ENCODE data around the gene HOXB4.

HOXB4 gene

GRCh38 chr17:48570325-48571023 is 7.7 kb downstream of the HOXB4 start:
- Mint-ChIP-seq H3K9me3 (no peaks in the 10 kb centered on the region), H3K27ac (no peak overlapping the region), H3K4me1 (ENCODE audit: low read depth) (peaks cover 9% of the 10 kb centered on the region), H3K36me3 (ENCODE audit: low read depth) (peaks cover 12% of the 10 kb centered on the region), H3K4me3 (no peak overlapping the region), H3K27me3 (ENCODE audit: low read depth) (peaks cover 26% of the 10 kb centered on the region)
- DNase-seq (ENCODE audit: low spot score): no peak

- H3K27me3 Mint-ChIP-seq (ENCODE audit: low read depth): peaks cover 29% of the 10 kb centered on the region
- no peak overlapping the region for H3K4me3 Mint-ChIP-seq
- no peaks in the 10 kb centered on the region for H3K9me3 Mint-ChIP-seq
- H3K4me1 Mint-ChIP-seq (ENCODE audit: low read depth): peaks cover 7% of the 10 kb centered on the region
- no peak for DNase-seq (ENCODE audit: low spot score)
- H3K36me3 Mint-ChIP-seq (ENCODE audit: low read depth): peaks cover 13% of the 10 kb centered on the region
- H3K27ac Mint-ChIP-seq: no peak overlapping the region
These were observed 8.4 kb downstream of the HOXB4 start for GRCh38 chr17:48569674-48570324.

- DNase-seq (ENCODE audit: low spot score): no peak
- H3K36me3 Mint-ChIP-seq (ENCODE audit: low read depth): peaks cover 15% of the 10 kb centered on the region
- peaks cover 29% of the 10 kb centered on the region for H3K27me3 Mint-ChIP-seq (ENCODE audit: low read depth)
- no peak overlapping the region for H3K27ac Mint-ChIP-seq
- no peaks in the 10 kb centered on the region for H3K9me3 Mint-ChIP-seq
- peaks cover 7% of the 10 kb centered on the region for H3K4me1 Mint-ChIP-seq (ENCODE audit: low read depth)
- H3K4me3 Mint-ChIP-seq: no peak overlapping the region
These were observed 8.9 kb downstream of the HOXB4 start for GRCh38 chr17:48569240-48569582.

GRCh38 chr17:48568499-48569239 is 9.5 kb downstream of the HOXB4 start:
- H3K9me3 Mint-ChIP-seq: no peaks in the 10 kb centered on the region
- peak overlapping the region; percentile 21 for H3K4me3 Mint-ChIP-seq

GRCh38 chr17:48567646-48568354 is 10.3 kb downstream of the HOXB4 start:
- H3K9me3 Mint-ChIP-seq: no peaks in the 10 kb centered on the region
- H3K27me3 Mint-ChIP-seq (ENCODE audit: low read depth): peaks cover 33% of the 10 kb centered on the region
- no peak overlapping the region for H3K4me3 Mint-ChIP-seq
- H3K4me1 Mint-ChIP-seq (ENCODE audit: low read depth): peaks cover 5% of the 10 kb centered on the region
- peaks cover 12% of the 10 kb centered on the region for H3K36me3 Mint-ChIP-seq (ENCODE audit: low read depth)
- DNase-seq (ENCODE audit: low spot score): no peak
- H3K27ac Mint-ChIP-seq: no peak overlapping the region

More at GRCh38 chr17:48568499-48569239, 9.5 kb downstream of the HOXB4 start:
- H3K27ac Mint-ChIP-seq: no peak overlapping the region
- peaks cover 7% of the 10 kb centered on the region for H3K4me1 Mint-ChIP-seq (ENCODE audit: low read depth)
- H3K36me3 Mint-ChIP-seq (ENCODE audit: low read depth): peaks cover 15% of the 10 kb centered on the region
- DNase-seq (ENCODE audit: low spot score): no peak
- peaks cover 29% of the 10 kb centered on the region for H3K27me3 Mint-ChIP-seq (ENCODE audit: low read depth)

DNA sequence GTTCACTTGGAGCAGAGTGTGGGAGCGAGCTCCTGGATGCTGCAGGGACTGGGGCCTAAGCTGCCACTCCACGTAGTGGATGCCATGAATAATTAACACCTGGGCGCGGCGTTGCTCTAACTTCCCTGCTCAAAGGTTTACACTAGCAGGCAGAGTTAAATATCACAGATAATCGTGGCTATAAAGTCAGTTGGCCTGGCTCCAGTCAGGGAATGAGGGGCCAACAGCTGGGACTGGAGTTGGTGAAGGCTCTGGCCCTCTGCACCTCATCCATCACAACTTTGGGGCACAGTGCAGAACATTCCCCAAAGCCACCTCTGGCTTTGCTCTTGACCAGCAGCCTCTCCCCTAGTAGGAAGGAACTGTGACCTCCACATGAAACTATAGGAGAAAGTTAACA is 10.9 kb downstream of the HOXB4 start:
- Mint-ChIP-seq H3K4me3 (no peak overlapping the region), H3K36me3 (ENCODE audit: low read depth) (peaks cover 10% of the 10 kb centered on the region), H3K9me3 (no peaks in the 10 kb centered on the region), H3K4me1 (ENCODE audit: low read depth) (peaks cover 8% of the 10 kb centered on the region), H3K27ac (no peak overlapping the region), H3K27me3 (ENCODE audit: low read depth) (peaks cover 35% of the 10 kb centered on the region)
- DNase-seq (ENCODE audit: low spot score): no peak

DNA sequence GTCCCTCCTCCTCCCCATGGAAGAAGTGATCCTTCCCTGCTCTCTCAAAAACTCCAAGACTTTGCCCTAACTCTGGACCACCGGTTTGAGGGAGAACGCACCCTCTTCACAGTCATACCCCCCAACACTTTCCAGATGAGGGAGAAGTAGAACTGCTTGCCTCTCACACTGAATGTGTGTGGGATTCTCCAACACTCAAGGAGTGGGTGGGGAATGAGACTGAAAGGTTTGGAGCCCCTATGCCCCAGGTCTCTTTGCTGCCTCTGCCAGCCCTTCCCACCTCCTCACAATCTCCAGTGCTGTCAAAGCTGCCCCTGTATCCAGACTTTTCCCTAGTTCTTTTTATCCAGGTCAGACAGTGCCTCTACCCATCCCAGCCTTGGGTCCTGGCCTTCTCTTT is 11.4 kb downstream of the HOXB4 start:
- Mint-ChIP-seq H3K4me3 (no peak overlapping the region), H3K9me3 (no peaks in the 10 kb centered on the region), H3K36me3 (ENCODE audit: low read depth) (peaks cover 9% of the 10 kb centered on the region)

GRCh38 chr17:48565925-48566710 is 12.0 kb downstream of the HOXB4 start:
- H3K27me3 Mint-ChIP-seq (ENCODE audit: low read depth): peaks cover 36% of the 10 kb centered on the region
- no peak overlapping the region for H3K27ac Mint-ChIP-seq
- no peak overlapping the region for H3K4me3 Mint-ChIP-seq
- H3K36me3 Mint-ChIP-seq (ENCODE audit: low read depth): peaks cover 8% of the 10 kb centered on the region
- H3K4me1 Mint-ChIP-seq (ENCODE audit: low read depth): peaks cover 13% of the 10 kb centered on the region
- DNase-seq (ENCODE audit: low spot score): no peak
- no peaks in the 10 kb centered on the region for H3K9me3 Mint-ChIP-seq

More for the DNA sequence above, 11.4 kb downstream of the HOXB4 start:
- no peak for DNase-seq (ENCODE audit: low spot score)
- Mint-ChIP-seq H3K4me1 (ENCODE audit: low read depth) (peaks cover 10% of the 10 kb centered on the region), H3K27me3 (ENCODE audit: low read depth) (peaks cover 35% of the 10 kb centered on the region), H3K27ac (no peak overlapping the region)

DNA sequence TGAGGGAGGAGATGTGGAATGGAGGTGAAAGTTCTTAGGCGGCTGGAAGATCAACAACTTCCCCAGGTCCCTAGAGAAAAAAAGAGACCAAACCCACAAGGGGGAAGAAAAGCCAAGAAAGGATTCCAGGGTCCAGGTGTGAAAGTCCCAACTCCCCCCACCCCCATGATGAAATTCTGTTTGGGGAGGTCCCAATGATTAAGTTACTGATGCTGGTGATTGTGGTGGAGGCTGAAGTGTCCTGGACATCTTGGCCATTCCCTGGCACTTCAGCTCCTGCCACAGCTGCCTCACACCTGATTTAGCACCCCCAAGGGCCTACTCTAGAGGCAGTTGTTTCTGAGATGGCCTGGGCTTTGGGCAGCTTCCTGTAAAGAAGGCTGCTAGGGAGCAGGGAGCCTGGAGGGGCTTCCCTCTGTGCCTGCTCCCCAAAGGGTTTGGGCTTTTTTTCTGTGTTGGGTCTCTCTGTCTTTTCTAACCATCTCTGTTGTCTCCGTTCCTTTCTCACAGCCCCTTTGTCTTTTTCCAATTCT is 13.1 kb downstream of the HOXB4 start:
- H3K9me3 Mint-ChIP-seq: no peaks in the 10 kb centered on the region
- peaks cover 16% of the 10 kb centered on the region for H3K4me1 Mint-ChIP-seq (ENCODE audit: low read depth)
- peaks cover 33% of the 10 kb centered on the region for H3K27me3 Mint-ChIP-seq (ENCODE audit: low read depth)
- DNase-seq (ENCODE audit: low spot score): no peak
- H3K4me3 Mint-ChIP-seq: no peak overlapping the region
- H3K27ac Mint-ChIP-seq: no peak overlapping the region
- peaks cover 8% of the 10 kb centered on the region for H3K36me3 Mint-ChIP-seq (ENCODE audit: low read depth)

DNA sequence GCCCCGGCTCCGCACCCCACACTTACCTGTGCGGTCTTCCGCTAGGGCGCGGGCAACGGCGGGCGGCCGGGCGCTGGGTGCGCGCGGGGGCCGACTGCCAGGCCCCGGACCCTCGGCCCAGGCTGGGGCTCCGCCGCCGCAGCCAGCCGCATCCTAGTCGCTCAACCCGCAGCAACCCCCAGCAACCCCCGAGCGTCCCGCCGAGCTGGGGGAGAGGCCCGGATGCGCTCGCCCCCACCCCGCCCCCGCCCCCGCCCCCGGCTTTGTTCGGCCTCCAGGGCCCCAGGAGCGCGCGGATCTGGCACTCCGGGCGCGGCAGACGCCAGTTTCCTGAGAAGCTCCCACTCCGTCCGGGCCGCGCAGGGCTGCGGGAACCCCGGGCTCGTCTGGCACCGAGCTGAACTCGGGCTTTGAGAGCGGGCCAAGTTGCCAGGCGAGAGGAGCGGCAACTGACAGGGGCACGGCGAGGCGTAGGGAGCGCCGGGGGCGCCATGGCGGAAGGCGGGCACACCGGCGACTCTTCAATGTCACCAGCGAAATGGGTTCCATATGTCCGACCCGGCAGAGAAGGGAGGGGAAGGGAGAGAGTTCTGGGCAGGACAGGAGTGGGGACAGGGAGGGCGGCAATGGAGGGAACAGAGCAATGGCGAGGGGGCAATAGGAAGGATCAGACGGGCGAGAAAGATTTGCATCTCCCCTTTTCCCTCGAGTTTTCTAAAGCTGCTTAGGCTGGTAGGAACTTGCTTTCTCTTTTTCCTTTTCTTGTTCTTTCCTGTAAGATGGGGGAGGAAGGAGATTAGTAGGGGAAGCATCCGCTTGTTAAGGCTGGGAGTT is 13.7 kb downstream of the HOXB4 start:
- no peak for DNase-seq (ENCODE audit: low spot score)
- H3K36me3 Mint-ChIP-seq (ENCODE audit: low read depth): peaks cover 8% of the 10 kb centered on the region
- no peak overlapping the region for H3K4me3 Mint-ChIP-seq
- H3K4me1 Mint-ChIP-seq (ENCODE audit: low read depth): peaks cover 16% of the 10 kb centered on the region
- no peak overlapping the region for H3K27ac Mint-ChIP-seq
- H3K9me3 Mint-ChIP-seq: no peaks in the 10 kb centered on the region
- peaks cover 31% of the 10 kb centered on the region for H3K27me3 Mint-ChIP-seq (ENCODE audit: low read depth)

GRCh38 chr17:48563867-48564187 is 14.3 kb downstream of the HOXB4 start:
- Mint-ChIP-seq H3K27me3 (ENCODE audit: low read depth) (peaks cover 26% of the 10 kb centered on the region), H3K4me3 (no peak overlapping the region), H3K4me1 (ENCODE audit: low read depth) (peaks cover 14% of the 10 kb centered on the region), H3K36me3 (ENCODE audit: low read depth) (peaks cover 8% of the 10 kb centered on the region), H3K27ac (no peak overlapping the region), H3K9me3 (no peaks in the 10 kb centered on the region)
- no peak for DNase-seq (ENCODE audit: low spot score)

- peaks cover 25% of the 10 kb centered on the region for H3K27me3 Mint-ChIP-seq (ENCODE audit: low read depth)
- no peak overlapping the region for H3K27ac Mint-ChIP-seq
- H3K4me1 Mint-ChIP-seq (ENCODE audit: low read depth): peaks cover 11% of the 10 kb centered on the region
- no peak for DNase-seq (ENCODE audit: low spot score)
- peaks cover 7% of the 10 kb centered on the region for H3K36me3 Mint-ChIP-seq (ENCODE audit: low read depth)
- no peaks in the 10 kb centered on the region for H3K9me3 Mint-ChIP-seq
- no peak overlapping the region for H3K4me3 Mint-ChIP-seq
These were observed 14.7 kb downstream of the HOXB4 start for GRCh38 chr17:48563385-48563838.
